ENCODE data around the gene C17orf107. TPM values are rescaled to one million over a fixed set of nuclear protein-coding genes. Genes with fewer than 3 reads are reported as not detected.

C17orf107 gene
- total RNA-seq, 2 experiments from 2014 or later: 0.76 to 0.79 TPM

- no peaks in the 10 kb centered on the region for H3K9me2 ChIP-seq (ENCODE audit: insufficient read depth, low read length)
- peaks cover 11% of the 10 kb centered on the region for H4K20me1 ChIP-seq (ENCODE audit: insufficient read depth, low read length)
- H3K4me1 ChIP-seq (ENCODE audit: insufficient read depth, low read length, poor library complexity, severe bottlenecking): peaks cover 61% of the 10 kb centered on the region
- peaks cover 69% of the 10 kb centered on the region for H3K79me2 ChIP-seq (ENCODE audit: insufficient read depth, low read depth, low read length)
- POLR2A ChIA-PET: no interaction called here
- TF ChIP-seq CTCF (conservative IDR thresholded peaks at IDR 0.05; ENCODE audit: low read length) (no peak), EZH2phosphoT487 (IDR thresholded peaks at IDR 0.05; ENCODE audit: borderline replicate concordance, low read depth, low read length) (no peak)
- intact Hi-C loops (cut with micrococcal nuclease; ENCODE audit: unreplicated experiment): loop anchor here (10.0 kb wide), 1 partner anchor 254 kb away; the partner anchor contains the start of gene ZNF594
- peak overlapping the region; percentile 97 for H3K4me2 ChIP-seq (ENCODE audit: low read length)
- no peak overlapping the region for H2AFZ ChIP-seq (ENCODE audit: low read length)
- no TSS peak for BruUV-seq (replicated peaks)
- peak overlapping the region; percentile 90 for H3K27ac ChIP-seq (ENCODE audit: low read depth, low read length, poor library complexity, severe bottlenecking)
- H3K4me3 ChIP-seq (ENCODE audit: low read depth, low read length, poor library complexity, severe bottlenecking): peak overlapping the region; percentile 95
- H3K36me3 ChIP-seq (ENCODE audit: insufficient read depth, low read length): peaks cover 81% of the 10 kb centered on the region
- H3K9me3 ChIP-seq (ENCODE audit: low read length): no peaks in the 10 kb centered on the region
- no peak for DNase-seq (ENCODE audit: low spot score)
- CTCF ChIA-PET (ENCODE audit: unreplicated experiment): no interaction called here
These were observed 41.9 kb downstream of the C17orf107 start for GRCh38 chr17:4941319-4941610.

- Histone ChIP-seq H2AFZ (ENCODE audit: low read length) (no peak overlapping the region), H3K79me2 (ENCODE audit: insufficient read depth, low read depth, low read length) (peaks cover 85% of the 10 kb centered on the region), H3K9me2 (ENCODE audit: insufficient read depth, low read length) (no peaks in the 10 kb centered on the region), H3K4me2 (ENCODE audit: low read length) (peak overlapping the region; percentile 97), H3K9me3 (ENCODE audit: low read length) (no peaks in the 10 kb centered on the region), H4K20me1 (ENCODE audit: insufficient read depth, low read length) (peaks cover 19% of the 10 kb centered on the region), H3K4me1 (ENCODE audit: insufficient read depth, low read length, poor library complexity, severe bottlenecking) (peaks cover 68% of the 10 kb centered on the region), H3K36me3 (ENCODE audit: insufficient read depth, low read length) (peaks cover 81% of the 10 kb centered on the region), H3K4me3 (ENCODE audit: low read depth, low read length, poor library complexity, severe bottlenecking) (peak overlapping the region; percentile 95), H3K27ac (ENCODE audit: low read depth, low read length, poor library complexity, severe bottlenecking) (peak overlapping the region; percentile 99)
- BruUV-seq (replicated peaks): no TSS peak
- ChIA-PET CTCF (ENCODE audit: unreplicated experiment) (no interaction called here), POLR2A (no interaction called here)
- no peak for DNase-seq (ENCODE audit: low spot score)
- intact Hi-C loops (cut with micrococcal nuclease; ENCODE audit: unreplicated experiment): loop anchor here (10.0 kb wide), 1 partner anchor 252 kb away; the partner anchor contains the start of gene ZNF594
- no peak for TF ChIP-seq EZH2phosphoT487 (IDR thresholded peaks at IDR 0.05; ENCODE audit: borderline replicate concordance, low read depth, low read length)
- TF ChIP-seq CTCF (conservative IDR thresholded peaks at IDR 0.05; ENCODE audit: low read length): no peak
These were observed 43.6 kb downstream of the C17orf107 start for GRCh38 chr17:4942760-4943508.

GRCh38 chr17:4944163-4944553 is 44.8 kb downstream of the C17orf107 start:
- intact Hi-C loops (cut with micrococcal nuclease; ENCODE audit: unreplicated experiment): loop anchor here (10.0 kb wide), 1 partner anchor 251 kb away; the partner anchor contains the start of gene ZNF594
- H3K4me2 ChIP-seq (ENCODE audit: low read length): peak overlapping the region; percentile 97
- peaks cover 79% of the 10 kb centered on the region for H3K79me2 ChIP-seq (ENCODE audit: insufficient read depth, low read depth, low read length)
- DNase-seq (ENCODE audit: low spot score): peak; percentile 68
- CTCF ChIA-PET (ENCODE audit: unreplicated experiment): no interaction called here
- H3K27ac ChIP-seq (ENCODE audit: low read depth, low read length, poor library complexity, severe bottlenecking): peak overlapping the region; percentile 99
- H3K4me1 ChIP-seq (ENCODE audit: insufficient read depth, low read length, poor library complexity, severe bottlenecking): peaks cover 57% of the 10 kb centered on the region
- no peaks in the 10 kb centered on the region for H3K9me3 ChIP-seq (ENCODE audit: low read length)
- no peaks in the 10 kb centered on the region for H3K9me2 ChIP-seq (ENCODE audit: insufficient read depth, low read length)
- peaks cover 79% of the 10 kb centered on the region for H3K36me3 ChIP-seq (ENCODE audit: insufficient read depth, low read length)
- POLR2A ChIA-PET: no interaction called here
- peaks cover 19% of the 10 kb centered on the region for H4K20me1 ChIP-seq (ENCODE audit: insufficient read depth, low read length)
- H2AFZ ChIP-seq (ENCODE audit: low read length): no peak overlapping the region
- TF ChIP-seq EZH2phosphoT487 (IDR thresholded peaks at IDR 0.05; ENCODE audit: borderline replicate concordance, low read depth, low read length) (no peak), CTCF (conservative IDR thresholded peaks at IDR 0.05; ENCODE audit: low read length) (no peak)
- H3K4me3 ChIP-seq (ENCODE audit: low read depth, low read length, poor library complexity, severe bottlenecking): peak overlapping the region; percentile 100
- no TSS peak for BruUV-seq (replicated peaks)

All from OCI-LY7 (cell line).